Endodermal cell (in vitro differentiated cells): ENCODE data around the gene POC1A. TPM values are rescaled to one million over a fixed set of nuclear protein-coding genes. Genes with fewer than 3 reads are reported as not detected.
A peak's percentile ranks its signal among the peaks of the same experiment; 100 is the strongest.

Source experiments
- DNase-seq: peaks from one replicate; pipeline ENCODE4 v3.0.0-alpha.2; 2017
- H3K27ac ChIP-seq: 2 replicates; pipeline ENCODE4 v1.5.1; 2013; ENCODE audit warnings: mild to moderate bottlenecking, low read depth, low read length, moderate library complexity
- H3K27me3 ChIP-seq: 2 replicates; pipeline ENCODE4 v1.6.1; 2013; ENCODE audit warnings: mild to moderate bottlenecking, low read length, moderate library complexity; ENCODE audit not compliant: insufficient read depth, control insufficient read depth, poor library complexity, severe bottlenecking
- H3K36me3 ChIP-seq: 2 replicates; pipeline ENCODE4 v1.7.0; 2013; ENCODE audit warnings: mild to moderate bottlenecking, low read length, moderate library complexity; ENCODE audit not compliant: control insufficient read depth, insufficient read depth
- H3K4me1 ChIP-seq: one replicate; pipeline ENCODE4 v1.7.0; 2013; ENCODE audit warnings: low read length; ENCODE audit not compliant: control insufficient read depth, insufficient read depth
- H3K4me3 ChIP-seq: 2 replicates; pipeline ENCODE4 v1.5.1; 2013; ENCODE audit warnings: mild to moderate bottlenecking, low read length, moderate library complexity
- H3K9ac ChIP-seq: 2 replicates; pipeline ENCODE4 v1.6.1; 2013; ENCODE audit warnings: mild to moderate bottlenecking, low read length, moderate library complexity; ENCODE audit not compliant: poor library complexity, severe bottlenecking; ENCODE audit errors: extremely low read depth
- H3K9me3 ChIP-seq: 2 replicates; pipeline ENCODE4 v1.6.1; 2013; ENCODE audit warnings: mild to moderate bottlenecking, low read length, moderate library complexity; ENCODE audit not compliant: control insufficient read depth
- H3K27ac Mint-ChIP-seq: 2 replicates; pipeline ENCODE4 v1.8.0; 2020; ENCODE audit warnings: mixed read lengths
- H3K27me3 Mint-ChIP-seq: 2 replicates; pipeline ENCODE4 v1.8.0; 2021; ENCODE audit warnings: mild to moderate bottlenecking, mixed read lengths; ENCODE audit not compliant: insufficient read depth
- H3K36me3 Mint-ChIP-seq: 2 replicates; pipeline ENCODE4 v1.8.0; 2020; ENCODE audit warnings: low read depth, mixed read lengths
- H3K4me1 Mint-ChIP-seq: 2 replicates; pipeline ENCODE4 v1.8.0; 2020; ENCODE audit warnings: mixed read lengths
- H3K4me3 Mint-ChIP-seq: 2 replicates; pipeline ENCODE4 v1.8.0; 2020; ENCODE audit warnings: mild to moderate bottlenecking, moderate library complexity, mixed read lengths
- H3K9me3 Mint-ChIP-seq: 2 replicates; pipeline ENCODE4 v1.8.0; 2020; ENCODE audit warnings: mild to moderate bottlenecking, mixed read lengths
- CTCF ChIP-seq: fragments of 200-600 bp; sonication (generic); conservative IDR thresholded peaks from 2 replicates; pipeline ENCODE4 v1.5.0; 2021; ENCODE audit warnings: antibody characterized with exemption, mild to moderate bottlenecking
- WGBS, 2 experiments: methylation state at CpG; one replicate each; pipeline versions ENCODE4 v1.1.5 to v1.1.7; 2013; ENCODE audit warnings: missing lambda C conversion rate in 2 of 2, mixed read lengths in 1 of 2; ENCODE audit not compliant: insufficient coverage in 1 of 2, insufficient read length in 1 of 2; 5-methylcytosine and 5-hydroxymethylcytosine counted together
- total RNA-seq, 2 donors: library from RNA; stranded (reverse); fragmentation: NEBNext Ultra II Directional in 1 of 2; extraction: Animal tissue kit (Norgen Biotek cat#: 25700) in 1 of 2; gene quantifications; 2 replicates in 1 of 2; 3 replicates in 1 of 2; pipeline ENCODE4 v1.2.1, GENCODE V29; 2021

Gene POC1A
- total RNA-seq, 2 donors from 2014 or later, result 19.7 to 24.0 TPM

- Histone ChIP-seq H3K36me3 (peaks cover 17% of the 10 kb centered on the region), H3K9ac (no peak overlapping the region), H3K9me3 (no peaks in the 10 kb centered on the region), H3K4me1 (peaks cover 11% of the 10 kb centered on the region), H3K27me3 (no peaks in the 10 kb centered on the region), H3K27ac (no peak overlapping the region), H3K4me3 (no peak overlapping the region)
- Mint-ChIP-seq H3K27ac (peak overlapping the region; percentile 19), H3K36me3 (peaks cover 25% of the 10 kb centered on the region), H3K4me1 (peaks cover 18% of the 10 kb centered on the region), H3K27me3 (no peaks in the 10 kb centered on the region), H3K9me3 (no peaks in the 10 kb centered on the region), H3K4me3 (no peak overlapping the region)
- no peak for DNase-seq
- no peak for TF ChIP-seq CTCF
- WGBS, 2 experiments, result 90 to 100% methylated on average over 2 to 3 of the region's 3 CpGs
Observed at GRCh38 chr3:52120556-52121463, 33.4 kb downstream of the POC1A start.

GRCh38 chr3:52119826-52120225 is 34.4 kb downstream of the POC1A start:
- DNase-seq, result no peak
- no peaks in the 10 kb centered on the region for H3K9me3 Mint-ChIP-seq
- H3K4me3 Mint-ChIP-seq, result no peak overlapping the region
- Histone ChIP-seq H3K4me1 (peaks cover 11% of the 10 kb centered on the region), H3K9ac (no peak overlapping the region), H3K36me3 (peaks cover 17% of the 10 kb centered on the region), H3K4me3 (no peak overlapping the region), H3K27ac (no peak overlapping the region), H3K27me3 (no peaks in the 10 kb centered on the region), H3K9me3 (no peaks in the 10 kb centered on the region)
- no peak for TF ChIP-seq CTCF
- WGBS, 2 experiments, result 88 to 96% methylated on average over 1 to 6 of the region's 6 CpGs
- H3K27me3 Mint-ChIP-seq, result no peaks in the 10 kb centered on the region
- peaks cover 23% of the 10 kb centered on the region for H3K36me3 Mint-ChIP-seq
- peaks cover 18% of the 10 kb centered on the region for H3K4me1 Mint-ChIP-seq
- no peak overlapping the region for H3K27ac Mint-ChIP-seq

GRCh38 chr3:52119099-52119498 is 35.1 kb downstream of the POC1A start:
- no peaks in the 10 kb centered on the region for H3K27me3 Mint-ChIP-seq
- H3K4me1 Mint-ChIP-seq, result peaks cover 18% of the 10 kb centered on the region
- H3K9ac ChIP-seq, result no peak overlapping the region
- peak; percentile 69 for DNase-seq
- no peaks in the 10 kb centered on the region for H3K9me3 Mint-ChIP-seq
- 93 to 94% methylated on average over 5 of the region's 5 CpGs for WGBS, 2 experiments
- no peak overlapping the region for H3K27ac Mint-ChIP-seq
- peak; percentile 41 for TF ChIP-seq CTCF
- no peak overlapping the region for H3K27ac ChIP-seq
- H3K4me3 ChIP-seq, result no peak overlapping the region
- peaks cover 11% of the 10 kb centered on the region for H3K4me1 ChIP-seq
- H3K4me3 Mint-ChIP-seq, result no peak overlapping the region
- H3K36me3 Mint-ChIP-seq, result peaks cover 23% of the 10 kb centered on the region
- H3K9me3 ChIP-seq, result no peaks in the 10 kb centered on the region
- H3K36me3 ChIP-seq, result peaks cover 17% of the 10 kb centered on the region
- H3K27me3 ChIP-seq, result no peaks in the 10 kb centered on the region
